H1 (cell line): ENCODE data around the gene FARP2. TPM values are rescaled to one million over a fixed set of nuclear protein-coding genes. Genes with fewer than 3 reads are reported as not detected.

Experiments
- ASH2L ChIP-seq: fragments of 200-600, 300-600 bp; sonication (generic); IDR thresholded peaks from one replicate; pipeline ENCODE4 v1.7.1; 2017; ENCODE audit warnings: low read length
- ATF3 ChIP-seq: IDR thresholded peaks from 2 replicates; pipeline ENCODE4 v1.6.1; 2011; ENCODE audit warnings: low read depth, mild to moderate bottlenecking, low read length; ENCODE audit not compliant: insufficient read depth
- CBX5 ChIP-seq: fragments of 300-800, 300-1000 bp; sonication (generic); IDR thresholded peaks from 2 replicates; pipeline ENCODE4 v1.7.1; 2016; ENCODE audit warnings: antibody characterized with exemption, low read length, low read depth
- EP300 ChIP-seq, 2 experiments: IDR thresholded peaks; 1 replicate in 1 of 2; 2 replicates in 1 of 2; pipeline ENCODE4 v1.6.1; 2011 to 2012; ENCODE audit warnings: low read depth in 2 of 2, low read length in 2 of 2, mild to moderate bottlenecking in 2 of 2, borderline replicate concordance in 1 of 2, inconsistent platforms in 1 of 2, moderate library complexity in 1 of 2
- HDAC2 ChIP-seq, 2 experiments: fragments of 300-600 bp in 1 of 2; sonication (generic) in 1 of 2; IDR thresholded peaks; 2 replicates each; pipeline ENCODE4 v1.6.1; 2011 to 2012; ENCODE audit warnings: low read depth in 2 of 2, low read length in 2 of 2, mild to moderate bottlenecking in 2 of 2, moderate library complexity in 2 of 2, borderline replicate concordance in 1 of 2, inconsistent platforms in 1 of 2
- RAD21 ChIP-seq, 2 experiments: IDR thresholded peaks in 1 of 2; conservative IDR thresholded peaks in 1 of 2; 2 replicates each; pipeline ENCODE4 v1.6.1; 2011; ENCODE audit warnings: low read depth in 2 of 2, low read length in 2 of 2, improper control_type of control experiment in 1 of 2, inconsistent platforms in 1 of 2, mild to moderate bottlenecking in 1 of 2, moderate library complexity in 1 of 2
- RBBP5 ChIP-seq: IDR thresholded peaks from 2 replicates; pipeline ENCODE4 v1.7.1; 2012; ENCODE audit warnings: low read depth, mild to moderate bottlenecking, inconsistent platforms, low read length, moderate library complexity, borderline replicate concordance
- RFX5 ChIP-seq: IDR thresholded peaks from 2 replicates; pipeline ENCODE4 v1.6.1; 2011; ENCODE audit warnings: low read depth, low read length, improper control_type of control experiment, borderline replicate concordance
- RXRA ChIP-seq: IDR thresholded peaks from 2 replicates; pipeline ENCODE4 v1.6.1; 2011; ENCODE audit warnings: low read depth, mild to moderate bottlenecking, low read length, moderate library complexity; ENCODE audit not compliant: insufficient read depth
- SIRT6 ChIP-seq: IDR thresholded peaks from one replicate; pipeline ENCODE4 v1.7.1; 2012; ENCODE audit warnings: low read length, inconsistent platforms
- SIX5 ChIP-seq: IDR thresholded peaks from 2 replicates; pipeline ENCODE4 v1.6.1; 2011; ENCODE audit warnings: mild to moderate bottlenecking, low read depth, low read length
- SP1 ChIP-seq: IDR thresholded peaks from 2 replicates; pipeline ENCODE4 v1.6.1; 2011; ENCODE audit warnings: low read depth, low read length
- SUZ12 ChIP-seq: fragments of 200-600 bp; sonication (generic); IDR thresholded peaks from 2 replicates; pipeline ENCODE4 v1.6.1; 2012; ENCODE audit warnings: mild to moderate bottlenecking, inconsistent platforms, low read length, moderate library complexity, mixed read lengths
- TBP ChIP-seq: IDR thresholded peaks from 2 replicates; pipeline ENCODE4 v1.6.1; 2011; ENCODE audit warnings: low read depth, low read length, improper control_type of control experiment
- USF2 ChIP-seq: IDR thresholded peaks from 2 replicates; pipeline ENCODE4 v1.6.1; 2011; ENCODE audit warnings: low read length, improper control_type of control experiment
- polyA plus RNA-seq, 7 experiments: library from polyadenylated mRNA; depleted of rRNA in 3 of 7; stranded (reverse) in 5 of 7; unstranded in 2 of 7; fragments of >200 nt in 5 of 7; fragments of 200-250 nt in 2 of 7; gene quantifications; 1 replicate in 5 of 7; 2 replicates in 1 of 7; 4 replicates in 1 of 7; pipeline versions ENCODE4 v1.2.1 to v1.2.3, GENCODE V29; 2011 to 2013; ENCODE audit warnings: missing spikeins in 2 of 7, mixed read lengths in 2 of 7
- total RNA-seq: library from RNA; stranded (reverse); fragmentation: NEBNext Ultra II Directional; extraction: Animal tissue kit (Norgen Biotek cat#: 25700); gene quantifications from 2 replicates; pipeline ENCODE4 v1.2.1, GENCODE V29; 2021
- TF ChIP-seq, protein P1 (sequence below): IDR thresholded peaks from 2 replicates; pipeline ENCODE4 v1.6.1; 2012; ENCODE audit warnings: low read length, inconsistent platforms

The FARP2 gene
- total and polyA plus RNA-seq, 2 of the 8 experiments (the other 6 are each of a cell fraction or from before 2014, with no cell fraction given): 12.4 to 33.4 TPM

GRCh38 chr2:241315879-241316631 lies 40.0 kb upstream of the FARP2 start, which contains the start of gene SEPTIN2 (continued):
- TF ChIP-seq, protein P1, sequence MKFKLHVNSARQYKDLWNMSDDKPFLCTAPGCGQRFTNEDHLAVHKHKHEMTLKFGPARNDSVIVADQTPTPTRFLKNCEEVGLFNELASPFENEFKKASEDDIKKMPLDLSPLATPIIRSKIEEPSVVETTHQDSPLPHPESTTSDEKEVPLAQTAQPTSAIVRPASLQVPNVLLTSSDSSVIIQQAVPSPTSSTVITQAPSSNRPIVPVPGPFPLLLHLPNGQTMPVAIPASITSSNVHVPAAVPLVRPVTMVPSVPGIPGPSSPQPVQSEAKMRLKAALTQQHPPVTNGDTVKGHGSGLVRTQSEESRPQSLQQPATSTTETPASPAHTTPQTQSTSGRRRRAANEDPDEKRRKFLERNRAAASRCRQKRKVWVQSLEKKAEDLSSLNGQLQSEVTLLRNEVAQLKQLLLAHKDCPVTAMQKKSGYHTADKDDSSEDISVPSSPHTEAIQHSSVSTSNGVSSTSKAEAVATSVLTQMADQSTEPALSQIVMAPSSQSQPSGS: no peak
- TF ChIP-seq RBBP5 (peak; percentile 16; the same call in 1 of the 2 replicates), ATF3 (no peak), SP1 (0 out of 2 replicates have a peak, but pooled peaks have one; percentile 3), SIRT6 (no peak), ASH2L (peak; percentile 78), USF2 (no peak), RAD21 (IDR thresholded peaks at IDR 0.05 in 1 of 2, conservative IDR thresholded peaks at IDR 0.05 in 1 of 2; ENCODE audit: low read depth in 2 of 2, low read length in 2 of 2) (no peak), CBX5 (no peak), RXRA (no peak), HDAC2 (IDR thresholded peaks at IDR 0.05; ENCODE audit: borderline replicate concordance in 1 of 2, low read depth in 2 of 2, low read length in 2 of 2) (peak in 1 of 2 experiments; percentile 64; a peak in 1 of 4 replicates), EP300 (IDR thresholded peaks at IDR 0.05; ENCODE audit: borderline replicate concordance in 1 of 2, low read depth in 2 of 2, low read length in 2 of 2) (0 out of 3 replicates have a peak, but pooled peaks of 1 of the 2 experiments have one; percentile 0), SUZ12 (no peak), SIX5 (no peak), TBP (no peak; the same call in 1 of the 2 replicates), RFX5 (no peak)
